ENCODE data around the gene RNF217. TPM values are rescaled to one million over a fixed set of nuclear protein-coding genes. Genes with fewer than 3 reads are reported as not detected.

The RNF217 gene
- total and polyA plus RNA-seq, 10 of the 15 experiments (the other 5 are each of a cell fraction or from before 2014, with no cell fraction given) = under 0.01 to 11.7 (median 0.04) TPM; not detected in 3

DNA sequence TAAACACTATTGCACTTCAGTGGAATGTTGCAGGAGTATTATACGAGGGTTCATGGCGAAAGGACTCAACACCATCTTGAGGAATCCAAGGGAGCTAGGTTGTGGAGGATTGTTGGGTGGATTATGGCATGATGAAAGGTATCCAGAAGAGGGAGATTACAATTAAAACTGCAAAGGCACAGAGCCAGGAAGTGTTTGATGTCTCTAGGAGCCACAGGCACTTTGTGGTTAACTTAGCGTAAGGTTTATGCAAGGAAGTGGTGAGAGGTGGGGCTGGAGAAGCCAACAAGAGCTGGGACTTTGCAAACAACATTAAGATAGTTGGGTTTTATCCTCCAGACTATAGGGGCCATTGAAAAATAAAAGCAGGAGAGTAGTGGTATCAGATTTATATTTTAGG is 104.7 kb downstream of the RNF217 start (continued):
- TF ChIP-seq, protein P1, sequence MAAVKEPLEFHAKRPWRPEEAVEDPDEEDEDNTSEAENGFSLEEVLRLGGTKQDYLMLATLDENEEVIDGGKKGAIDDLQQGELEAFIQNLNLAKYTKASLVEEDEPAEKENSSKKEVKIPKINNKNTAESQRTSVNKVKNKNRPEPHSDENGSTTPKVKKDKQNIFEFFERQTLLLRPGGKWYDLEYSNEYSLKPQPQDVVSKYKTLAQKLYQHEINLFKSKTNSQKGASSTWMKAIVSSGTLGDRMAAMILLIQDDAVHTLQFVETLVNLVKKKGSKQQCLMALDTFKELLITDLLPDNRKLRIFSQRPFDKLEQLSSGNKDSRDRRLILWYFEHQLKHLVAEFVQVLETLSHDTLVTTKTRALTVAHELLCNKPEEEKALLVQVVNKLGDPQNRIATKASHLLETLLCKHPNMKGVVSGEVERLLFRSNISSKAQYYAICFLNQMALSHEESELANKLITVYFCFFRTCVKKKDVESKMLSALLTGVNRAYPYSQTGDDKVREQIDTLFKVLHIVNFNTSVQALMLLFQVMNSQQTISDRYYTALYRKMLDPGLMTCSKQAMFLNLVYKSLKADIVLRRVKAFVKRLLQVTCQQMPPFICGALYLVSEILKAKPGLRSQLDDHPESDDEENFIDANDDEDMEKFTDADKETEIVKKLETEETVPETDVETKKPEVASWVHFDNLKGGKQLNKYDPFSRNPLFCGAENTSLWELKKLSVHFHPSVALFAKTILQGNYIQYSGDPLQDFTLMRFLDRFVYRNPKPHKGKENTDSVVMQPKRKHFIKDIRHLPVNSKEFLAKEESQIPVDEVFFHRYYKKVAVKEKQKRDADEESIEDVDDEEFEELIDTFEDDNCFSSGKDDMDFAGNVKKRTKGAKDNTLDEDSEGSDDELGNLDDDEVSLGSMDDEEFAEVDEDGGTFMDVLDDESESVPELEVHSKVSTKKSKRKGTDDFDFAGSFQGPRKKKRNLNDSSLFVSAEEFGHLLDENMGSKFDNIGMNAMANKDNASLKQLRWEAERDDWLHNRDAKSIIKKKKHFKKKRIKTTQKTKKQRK (IDR thresholded peaks at IDR 0.05; ENCODE audit: low read depth, low read length) = no peak
- TF ChIP-seq, protein P2, sequence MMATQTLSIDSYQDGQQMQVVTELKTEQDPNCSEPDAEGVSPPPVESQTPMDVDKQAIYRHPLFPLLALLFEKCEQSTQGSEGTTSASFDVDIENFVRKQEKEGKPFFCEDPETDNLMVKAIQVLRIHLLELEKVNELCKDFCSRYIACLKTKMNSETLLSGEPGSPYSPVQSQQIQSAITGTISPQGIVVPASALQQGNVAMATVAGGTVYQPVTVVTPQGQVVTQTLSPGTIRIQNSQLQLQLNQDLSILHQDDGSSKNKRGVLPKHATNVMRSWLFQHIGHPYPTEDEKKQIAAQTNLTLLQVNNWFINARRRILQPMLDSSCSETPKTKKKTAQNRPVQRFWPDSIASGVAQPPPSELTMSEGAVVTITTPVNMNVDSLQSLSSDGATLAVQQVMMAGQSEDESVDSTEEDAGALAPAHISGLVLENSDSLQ (IDR thresholded peaks at IDR 0.05) = no peak
- TF ChIP-seq ESRRA (IDR thresholded peaks at IDR 0.05; ENCODE audit: low read length) (no peak), BACH1 (IDR thresholded peaks at IDR 0.05; ENCODE audit: borderline replicate concordance) (no peak)

DNA sequence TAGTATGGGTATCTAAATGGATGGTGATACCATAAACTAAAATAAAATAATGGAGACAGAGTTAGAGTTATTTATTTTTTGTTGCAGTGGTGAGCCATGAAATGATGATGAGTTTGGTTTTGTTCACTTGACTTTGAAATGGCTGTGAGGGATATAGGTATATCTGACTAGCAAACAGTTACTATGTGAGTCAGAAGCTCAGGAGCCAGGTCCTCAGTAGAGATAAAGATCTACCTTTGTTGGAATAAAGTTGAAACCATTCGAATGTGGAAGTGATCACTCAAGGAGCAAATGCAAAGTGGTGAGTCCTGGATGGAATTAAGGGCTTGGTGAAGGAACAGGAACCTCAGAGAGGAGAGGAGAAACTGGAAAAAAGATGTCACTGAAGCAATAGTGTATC is 105.3 kb downstream of the RNF217 start:
- POLR2A ChIA-PET = no interaction called here
- in situ Hi-C loops (cut with MboI) (no loop called here), intact Hi-C loops (cut with micrococcal nuclease; ENCODE audit: unreplicated experiment) (no loop called here)
- WGBS (ENCODE audit: insufficient coverage, insufficient replicate concordance, low lambda C conversion rate, missing lambda C conversion rate) = 0% methylated on average over 1 of the region's 1 CpG
- H3K27me3 ChIP-seq (replicated peaks in 1 of 2; ENCODE audit: control insufficient read depth in 2 of 2, insufficient read depth in 2 of 2, low read length in 1 of 2) = no peaks in the 10 kb centered on the region
- FAIRE-seq (no peak), ATAC-seq (no peak), DNase-seq (ENCODE audit: low read depth, low spot score) (no peak)
- H3K4me1 ChIP-seq (ENCODE audit: control insufficient read depth, insufficient read depth, low read length) = no peaks in the 10 kb centered on the region
- SMC1A ChIA-PET (ENCODE audit: uncharacterized antibody, unreplicated experiment) = no interaction called here
- H3K9ac ChIP-seq (ENCODE audit: control insufficient read depth, insufficient read depth, low read length) = no peak overlapping the region
- no peak overlapping the region for H3K4me2 ChIP-seq (ENCODE audit: control insufficient read depth, insufficient read depth)
- H3K9me3 ChIP-seq (replicated peaks; ENCODE audit: control insufficient read depth, insufficient read depth, low read length) = no peaks in the 10 kb centered on the region
- CTCF ChIA-PET = interaction anchor here (1.5 kb wide), 1 partner anchor 47 kb away, joined by 5 read pairs; no protein-coding TSS in a partner anchor
- no peak overlapping the region for H2AFZ ChIP-seq (ENCODE audit: control insufficient read depth, low read depth, low read length)
- no peak overlapping the region for H3K27ac ChIP-seq (ENCODE audit: control insufficient read depth, insufficient read depth)
- no TSS peak for BruUV-seq (replicated peaks)
- no peaks in the 10 kb centered on the region for H3K36me3 ChIP-seq (ENCODE audit: control insufficient read depth in 2 of 2, insufficient read depth in 2 of 2, low read length in 1 of 2)
- H4K20me1 ChIP-seq (ENCODE audit: control insufficient read depth, insufficient read depth) = no peaks in the 10 kb centered on the region
- RAD21 ChIA-PET (ENCODE audit: unreplicated experiment) = no interaction called here
- no peaks in the 10 kb centered on the region for H3K79me2 ChIP-seq (ENCODE audit: control insufficient read depth, insufficient read depth, low read length)
- H3K4me3 ChIP-seq = no peak overlapping the region
- TF ChIP-seq RAD21 (IDR thresholded peaks at IDR 0.05; ENCODE audit: insufficient read depth, low read depth, low read length) (no peak), ZNF384 (IDR thresholded peaks at IDR 0.05; ENCODE audit: borderline replicate concordance, low read depth, low read length) (no peak), POLR2AphosphoS2 (IDR thresholded peaks at IDR 0.05; ENCODE audit: low read depth, low read length) (no peak)
- TF ChIP-seq, protein P3, sequence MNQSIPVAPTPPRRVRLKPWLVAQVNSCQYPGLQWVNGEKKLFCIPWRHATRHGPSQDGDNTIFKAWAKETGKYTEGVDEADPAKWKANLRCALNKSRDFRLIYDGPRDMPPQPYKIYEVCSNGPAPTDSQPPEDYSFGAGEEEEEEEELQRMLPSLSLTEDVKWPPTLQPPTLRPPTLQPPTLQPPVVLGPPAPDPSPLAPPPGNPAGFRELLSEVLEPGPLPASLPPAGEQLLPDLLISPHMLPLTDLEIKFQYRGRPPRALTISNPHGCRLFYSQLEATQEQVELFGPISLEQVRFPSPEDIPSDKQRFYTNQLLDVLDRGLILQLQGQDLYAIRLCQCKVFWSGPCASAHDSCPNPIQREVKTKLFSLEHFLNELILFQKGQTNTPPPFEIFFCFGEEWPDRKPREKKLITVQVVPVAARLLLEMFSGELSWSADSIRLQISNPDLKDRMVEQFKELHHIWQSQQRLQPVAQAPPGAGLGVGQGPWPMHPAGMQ (IDR thresholded peaks at IDR 0.05; ENCODE audit: borderline replicate concordance) = no peak
- TF ChIP-seq, protein P4, sequence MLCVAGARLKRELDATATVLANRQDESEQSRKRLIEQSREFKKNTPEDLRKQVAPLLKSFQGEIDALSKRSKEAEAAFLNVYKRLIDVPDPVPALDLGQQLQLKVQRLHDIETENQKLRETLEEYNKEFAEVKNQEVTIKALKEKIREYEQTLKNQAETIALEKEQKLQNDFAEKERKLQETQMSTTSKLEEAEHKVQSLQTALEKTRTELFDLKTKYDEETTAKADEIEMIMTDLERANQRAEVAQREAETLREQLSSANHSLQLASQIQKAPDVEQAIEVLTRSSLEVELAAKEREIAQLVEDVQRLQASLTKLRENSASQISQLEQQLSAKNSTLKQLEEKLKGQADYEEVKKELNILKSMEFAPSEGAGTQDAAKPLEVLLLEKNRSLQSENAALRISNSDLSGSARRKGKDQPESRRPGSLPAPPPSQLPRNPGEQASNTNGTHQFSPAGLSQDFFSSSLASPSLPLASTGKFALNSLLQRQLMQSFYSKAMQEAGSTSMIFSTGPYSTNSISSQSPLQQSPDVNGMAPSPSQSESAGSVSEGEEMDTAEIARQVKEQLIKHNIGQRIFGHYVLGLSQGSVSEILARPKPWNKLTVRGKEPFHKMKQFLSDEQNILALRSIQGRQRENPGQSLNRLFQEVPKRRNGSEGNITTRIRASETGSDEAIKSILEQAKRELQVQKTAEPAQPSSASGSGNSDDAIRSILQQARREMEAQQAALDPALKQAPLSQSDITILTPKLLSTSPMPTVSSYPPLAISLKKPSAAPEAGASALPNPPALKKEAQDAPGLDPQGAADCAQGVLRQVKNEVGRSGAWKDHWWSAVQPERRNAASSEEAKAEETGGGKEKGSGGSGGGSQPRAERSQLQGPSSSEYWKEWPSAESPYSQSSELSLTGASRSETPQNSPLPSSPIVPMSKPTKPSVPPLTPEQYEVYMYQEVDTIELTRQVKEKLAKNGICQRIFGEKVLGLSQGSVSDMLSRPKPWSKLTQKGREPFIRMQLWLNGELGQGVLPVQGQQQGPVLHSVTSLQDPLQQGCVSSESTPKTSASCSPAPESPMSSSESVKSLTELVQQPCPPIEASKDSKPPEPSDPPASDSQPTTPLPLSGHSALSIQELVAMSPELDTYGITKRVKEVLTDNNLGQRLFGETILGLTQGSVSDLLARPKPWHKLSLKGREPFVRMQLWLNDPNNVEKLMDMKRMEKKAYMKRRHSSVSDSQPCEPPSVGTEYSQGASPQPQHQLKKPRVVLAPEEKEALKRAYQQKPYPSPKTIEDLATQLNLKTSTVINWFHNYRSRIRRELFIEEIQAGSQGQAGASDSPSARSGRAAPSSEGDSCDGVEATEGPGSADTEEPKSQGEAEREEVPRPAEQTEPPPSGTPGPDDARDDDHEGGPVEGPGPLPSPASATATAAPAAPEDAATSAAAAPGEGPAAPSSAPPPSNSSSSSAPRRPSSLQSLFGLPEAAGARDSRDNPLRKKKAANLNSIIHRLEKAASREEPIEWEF (IDR thresholded peaks at IDR 0.05; ENCODE audit: insufficient replicate concordance, low read depth, low read length) = no peak
